SK-N-SH (cell line): ENCODE data around the gene PSD2. TPM values are rescaled to one million over a fixed set of nuclear protein-coding genes. Genes with fewer than 3 reads are reported as not detected.
A peak's percentile ranks its signal among the peaks of the same experiment; 100 is the strongest.

Experiments
- CTCF ChIA-PET: fragments of 300-600, 350-600 bp; formaldehyde crosslinking; extraction: SDS; loops from one replicate; lab custom pipeline; 2021; lab: Yijun Ruan, JAX
- POLR2A ChIA-PET: fragments of 350-600 bp; sonication (Branson Sonifier 250); formaldehyde crosslinking; extraction: SDS; loops from one replicate; lab custom pipeline; 2020; ENCODE audit warnings: antibody characterized with exemption, inconsistent platforms; lab: Yijun Ruan, JAX
- DNase-seq: peaks from one replicate; pipeline ENCODE4 v3.0.0; 2012
- H2AFZ ChIP-seq: fragments of 200-600 bp; sonication (generic); 2 replicates; pipeline ENCODE4 v1.8.1; 2016; ENCODE audit warnings: antibody characterized with exemption, mild to moderate bottlenecking, low read depth
- H3F3A ChIP-seq: fragments of 200-600 bp; sonication (generic); replicated peaks from 2 replicates; pipeline ENCODE3; 2016; ENCODE audit warnings: antibody characterized with exemption, mild to moderate bottlenecking; ENCODE audit not compliant: insufficient read depth
- H3K27ac ChIP-seq, 2 experiments: fragments of 200-500 bp in 1 of 2; fragments of 200-600 bp in 1 of 2; sonication (Bioruptor generic) in 1 of 2; sonication (generic), shearing (Covaris generic) in 1 of 2; 2 replicates each; pipeline versions ENCODE4 v1.5.1 to v1.6.1; 2014 to 2016; ENCODE audit warnings: low read depth in 2 of 2, inconsistent platforms in 1 of 2, low read length in 1 of 2, mild to moderate bottlenecking in 1 of 2, mixed read lengths in 1 of 2
- H3K27me3 ChIP-seq: fragments of 200-600 bp; sonication (generic), shearing (Covaris generic); 2 replicates; pipeline ENCODE4 v1.6.1; 2016; ENCODE audit warnings: mixed run types; ENCODE audit not compliant: insufficient read depth
- H3K36me3 ChIP-seq, 2 experiments: fragments of 200-500 bp in 1 of 2; fragments of 200-600 bp in 1 of 2; sonication (Bioruptor generic) in 1 of 2; sonication (generic) in 1 of 2; replicated peaks in 1 of 2; 2 replicates each; pipeline versions ENCODE3 to v1.5.1; 2014 to 2016; ENCODE audit warnings: low read length in 1 of 2, mild to moderate bottlenecking in 1 of 2; ENCODE audit not compliant: insufficient read depth in 2 of 2, control insufficient read depth in 1 of 2
- H3K4me1 ChIP-seq, 2 experiments: fragments of 200-500 bp in 1 of 2; fragments of 200-600 bp in 1 of 2; sonication (Bioruptor generic) in 1 of 2; sonication (generic), shearing (Covaris generic) in 1 of 2; 2 replicates each; pipeline versions ENCODE4 v1.5.1 to v1.6.1; 2014 to 2016; ENCODE audit warnings: low read depth in 1 of 2, low read length in 1 of 2, mixed run types in 1 of 2; ENCODE audit not compliant: insufficient read depth in 2 of 2, control insufficient read depth in 1 of 2
- H3K4me2 ChIP-seq: fragments of 200-600 bp; sonication (generic), shearing (Covaris generic); 2 replicates; pipeline ENCODE4 v1.6.1; 2017; ENCODE audit warnings: mixed run types
- H3K4me3 ChIP-seq, 2 experiments: fragments of 200-500 bp in 1 of 2; fragments of 200-600 bp in 1 of 2; sonication (Bioruptor generic) in 1 of 2; sonication (generic), shearing (Covaris generic) in 1 of 2; 2 replicates each; pipeline versions ENCODE4 v1.5.1 to v1.8.1; 2014 to 2016; ENCODE audit warnings: low read depth in 2 of 2, inconsistent platforms in 1 of 2, low read length in 1 of 2, mild to moderate bottlenecking in 1 of 2, mixed read lengths in 1 of 2, moderate library complexity in 1 of 2
- H3K79me2 ChIP-seq: fragments of 200-600 bp; sonication (generic); 2 replicates; pipeline ENCODE4 v1.8.1; 2017; ENCODE audit warnings: mild to moderate bottlenecking; ENCODE audit not compliant: insufficient read depth
- H3K9ac ChIP-seq: fragments of 200-600 bp; sonication (generic); 2 replicates; pipeline ENCODE4 v1.6.1; 2017; ENCODE audit warnings: mixed run types
- H3K9me2 ChIP-seq: fragments of 200-600 bp; sonication (generic); 2 replicates; pipeline ENCODE4 v1.6.1; 2017; ENCODE audit warnings: mixed run types
- H3K9me3 ChIP-seq: fragments of 200-600 bp; sonication (generic); 2 replicates; pipeline ENCODE4 v1.6.1; 2017; ENCODE audit warnings: mixed run types, mild to moderate bottlenecking, moderate library complexity
- H4K20me1 ChIP-seq: fragments of 200-600 bp; sonication (generic); 2 replicates; pipeline ENCODE4 v1.6.1; 2017; ENCODE audit warnings: mild to moderate bottlenecking, mixed run types; ENCODE audit not compliant: insufficient read depth
- CHD2 ChIP-seq: fragments of 150-350 bp; IDR thresholded peaks from 2 replicates; pipeline ENCODE4 v1.6.1; 2018; ENCODE audit warnings: low read length; ENCODE audit not compliant: partially characterized antibody
- CTCF ChIP-seq: fragments of 200-600 bp; sonication (generic); IDR thresholded peaks from 2 replicates; pipeline ENCODE4 v1.6.1; 2017; ENCODE audit warnings: antibody characterized with exemption, mild to moderate bottlenecking, moderate library complexity
- ELF1 ChIP-seq: IDR thresholded peaks from 2 replicates; pipeline ENCODE4 v1.4.0; 2012
- EZH2phosphoT487 ChIP-seq: fragments of 200-600 bp; sonication (generic); IDR thresholded peaks from 2 replicates; pipeline ENCODE4 v1.6.1; 2017; ENCODE audit warnings: low read depth, mixed run types, mild to moderate bottlenecking, antibody characterized with exemption, moderate library complexity, borderline replicate concordance
- GABPA ChIP-seq: IDR thresholded peaks from 2 replicates; pipeline ENCODE4 v1.4.0; 2012; ENCODE audit warnings: low read depth, mild to moderate bottlenecking
- GATA2 ChIP-seq: sonication (generic); formaldehyde crosslinking; IDR thresholded peaks from 2 replicates; pipeline ENCODE4 v1.5.0; 2020; ENCODE audit warnings: mild to moderate bottlenecking, missing genetic modification reagents
- MEF2A ChIP-seq: IDR thresholded peaks from 2 replicates; pipeline ENCODE4 v1.4.0; 2012; ENCODE audit warnings: low read depth, borderline replicate concordance
- NFIC ChIP-seq: IDR thresholded peaks from 2 replicates; pipeline ENCODE4 v1.4.0; 2012; ENCODE audit warnings: borderline replicate concordance
- NRF1 ChIP-seq: IDR thresholded peaks from 2 replicates; pipeline ENCODE4 v1.6.1; 2012; ENCODE audit warnings: low read depth, mild to moderate bottlenecking, low read length
- PBX3 ChIP-seq: IDR thresholded peaks from 2 replicates; pipeline ENCODE4; 2012
- RAD21 ChIP-seq: IDR thresholded peaks from 2 replicates; pipeline ENCODE4 v1.6.1; 2012; ENCODE audit warnings: mild to moderate bottlenecking, low read length
- RCOR1 ChIP-seq: fragments of 150-350 bp; IDR thresholded peaks from 2 replicates; pipeline ENCODE4 v1.6.1; 2017; ENCODE audit warnings: antibody characterized with exemption, low read length
- RXRA ChIP-seq: IDR thresholded peaks from 2 replicates; pipeline ENCODE4 v1.4.0; 2012; ENCODE audit warnings: low read depth, mild to moderate bottlenecking, borderline replicate concordance
- TEAD4 ChIP-seq: IDR thresholded peaks from 2 replicates; pipeline ENCODE4 v1.4.0; 2012; ENCODE audit warnings: mild to moderate bottlenecking, borderline replicate concordance; ENCODE audit not compliant: insufficient read depth
- USF2 ChIP-seq: fragments of 150-350 bp; IDR thresholded peaks from 2 replicates; pipeline ENCODE4 v1.6.1; 2017; ENCODE audit warnings: antibody characterized with exemption, low read length, low read depth, borderline replicate concordance
- YY1 ChIP-seq: IDR thresholded peaks from 2 replicates; pipeline ENCODE4 v1.4.0; 2012; ENCODE audit warnings: low read depth, mild to moderate bottlenecking
- WGBS: methylation state at CpG from one replicate; pipeline ENCODE4 v1.1.6; 2017; ENCODE audit warnings: low lambda C conversion rate; 5-methylcytosine and 5-hydroxymethylcytosine counted together
- polyA plus RNA-seq, 3 experiments: library from polyadenylated mRNA; depleted of rRNA; stranded (reverse); fragments of >200 nt; gene quantifications; 2 replicates each; pipeline ENCODE4 v1.2.3, GENCODE V29; 2012
- TF ChIP-seq, protein P1 (sequence below): IDR thresholded peaks from 2 replicates; pipeline ENCODE4 v1.4.0; 2012; ENCODE audit warnings: low read depth
- TF ChIP-seq, protein P2 (sequence below): fragments of 150-350 bp; IDR thresholded peaks from 2 replicates; pipeline ENCODE4 v1.6.1; 2016; ENCODE audit warnings: mild to moderate bottlenecking, low read depth, low read length

Gene PSD2
- polyA plus RNA-seq, 1 of the 3 experiments (the other 2 are of a cell fraction) = 0.15 TPM

GRCh38 chr5:139839918-139840317, 44.3 kb downstream of the PSD2 start:
- 57% methylated on average over 7 of the region's 8 CpGs for WGBS
- ChIA-PET CTCF (interaction anchor here (0.9 to 3.5 kb wide), 4 partner anchors 43 to 129 kb away, joined by 3 to 25 read pairs (median 4); no protein-coding TSS in a partner anchor), POLR2A (no interaction called here)
- Histone ChIP-seq H3K4me3 (no peak overlapping the region), H3K9me2 (no peaks in the 10 kb centered on the region), H3F3A (no peaks in the 10 kb centered on the region), H3K9me3 (no peaks in the 10 kb centered on the region), H4K20me1 (no peaks in the 10 kb centered on the region), H3K27ac (no peak overlapping the region), H3K9ac (no peak overlapping the region), H3K36me3 (no peaks in the 10 kb centered on the region), H3K27me3 (no peaks in the 10 kb centered on the region), H2AFZ (no peak overlapping the region), H3K79me2 (no peaks in the 10 kb centered on the region), H3K4me2 (no peak overlapping the region), H3K4me1 (no peaks in the 10 kb centered on the region)
- no peak for TF ChIP-seq YY1
- TF ChIP-seq NRF1 = no peak
- TF ChIP-seq MEF2A = no peak
- TF ChIP-seq GATA2 = no peak
- TF ChIP-seq RCOR1 = no peak
- TF ChIP-seq, protein P1, sequence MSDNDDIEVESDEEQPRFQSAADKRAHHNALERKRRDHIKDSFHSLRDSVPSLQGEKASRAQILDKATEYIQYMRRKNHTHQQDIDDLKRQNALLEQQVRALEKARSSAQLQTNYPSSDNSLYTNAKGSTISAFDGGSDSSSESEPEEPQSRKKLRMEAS = no peak
- no peak for TF ChIP-seq RXRA
- TF ChIP-seq GABPA = no peak
- no peak for TF ChIP-seq PBX3
- no peak for TF ChIP-seq EZH2phosphoT487
- no peak for TF ChIP-seq TEAD4
- TF ChIP-seq, protein P2, sequence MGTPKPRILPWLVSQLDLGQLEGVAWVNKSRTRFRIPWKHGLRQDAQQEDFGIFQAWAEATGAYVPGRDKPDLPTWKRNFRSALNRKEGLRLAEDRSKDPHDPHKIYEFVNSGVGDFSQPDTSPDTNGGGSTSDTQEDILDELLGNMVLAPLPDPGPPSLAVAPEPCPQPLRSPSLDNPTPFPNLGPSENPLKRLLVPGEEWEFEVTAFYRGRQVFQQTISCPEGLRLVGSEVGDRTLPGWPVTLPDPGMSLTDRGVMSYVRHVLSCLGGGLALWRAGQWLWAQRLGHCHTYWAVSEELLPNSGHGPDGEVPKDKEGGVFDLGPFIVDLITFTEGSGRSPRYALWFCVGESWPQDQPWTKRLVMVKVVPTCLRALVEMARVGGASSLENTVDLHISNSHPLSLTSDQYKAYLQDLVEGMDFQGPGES = no peak
- TF ChIP-seq ELF1 = no peak
- TF ChIP-seq CTCF = no peak
- no peak for TF ChIP-seq NFIC
- no peak for DNase-seq

DNA sequence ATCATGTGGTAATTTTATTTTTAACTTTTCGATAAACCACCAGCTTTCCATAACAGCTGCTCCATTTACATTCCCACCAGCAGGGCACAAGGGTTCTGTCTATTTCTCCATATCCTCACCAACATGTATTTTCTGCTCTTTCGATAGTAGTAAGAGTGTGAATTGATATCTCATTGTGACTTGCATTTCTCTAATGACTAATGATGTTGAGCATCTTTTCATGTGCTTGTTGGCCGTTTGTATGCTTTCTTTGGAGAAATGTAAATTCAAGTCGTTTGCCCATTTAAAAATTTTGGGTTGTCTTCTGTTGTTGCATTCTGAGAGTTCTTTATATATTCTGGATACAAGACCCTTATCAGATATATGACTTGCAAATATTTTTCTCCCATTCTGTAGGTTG, 45.9 kb downstream of the PSD2 start:
- no peaks in the 10 kb centered on the region for H3K9me2 ChIP-seq
- H4K20me1 ChIP-seq = no peaks in the 10 kb centered on the region
- H3K4me3 ChIP-seq = no peak overlapping the region
- TF ChIP-seq USF2 = no peak
- no peak for TF ChIP-seq RAD21
- no peak for TF ChIP-seq CHD2
- TF ChIP-seq MEF2A = no peak
- 0 out of 2 replicates have a peak, but pooled peaks have one; percentile 13 for TF ChIP-seq CTCF
- H3K4me1 ChIP-seq = no peaks in the 10 kb centered on the region
- no peaks in the 10 kb centered on the region for H3K36me3 ChIP-seq
- H2AFZ ChIP-seq = no peak overlapping the region
- ChIA-PET POLR2A (no interaction called here), CTCF (interaction anchor here (4.3 to 7.1 kb wide), 3 partner anchors 50 to 127 kb away, joined by 18 to 92 read pairs (median 67); no protein-coding TSS in a partner anchor)
- no peak overlapping the region for H3K9ac ChIP-seq
- DNase-seq = no peak
- no peaks in the 10 kb centered on the region for H3K79me2 ChIP-seq
- no peaks in the 10 kb centered on the region for H3K9me3 ChIP-seq
- H3K4me2 ChIP-seq = no peak overlapping the region
- 51% methylated on average over 4 of the region's 4 CpGs for WGBS
- H3F3A ChIP-seq = no peaks in the 10 kb centered on the region
- no peak overlapping the region for H3K27ac ChIP-seq
- no peaks in the 10 kb centered on the region for H3K27me3 ChIP-seq
